Suprapubic skin (tissue), 4 donors: ENCODE data around the gene TBC1D17. TPM values are rescaled to one million over a fixed set of nuclear protein-coding genes. Genes with fewer than 3 reads are reported as not detected.

Source experiments
- DNase-seq, 2 donors: peaks; one replicate each; pipeline ENCODE4 v3.0.0-alpha.2; 2019; ENCODE audit warnings: low spot score in 2 of 2
- H3K27ac ChIP-seq: fragments of 200-600 bp; sonication (generic); one replicate; pipeline ENCODE4 v1.5.1; 2019
- H3K27me3 ChIP-seq: fragments of 200-600 bp; sonication (generic); one replicate; pipeline ENCODE4 v1.5.1; 2019
- H3K36me3 ChIP-seq: fragments of 200-600 bp; sonication (generic); one replicate; pipeline ENCODE4 v1.5.1; 2019
- H3K4me1 ChIP-seq: fragments of 200-600 bp; sonication (generic); one replicate; pipeline ENCODE4 v1.5.1; 2019
- H3K4me3 ChIP-seq: fragments of 200-600 bp; sonication (generic); one replicate; pipeline ENCODE4 v1.5.1; 2019; ENCODE audit warnings: mild to moderate bottlenecking
- H3K9me3 ChIP-seq: fragments of 200-600 bp; sonication (generic); one replicate; pipeline ENCODE4 v1.5.1; 2019
- CTCF ChIP-seq, 2 donors: fragments of 200-600 bp in 1 of 2; fragments of 450-650 bp in 1 of 2; sonication (generic) in 1 of 2; IDR thresholded peaks; one replicate each; pipeline ENCODE4 v1.5.1; 2016 to 2019; ENCODE audit warnings: antibody characterized with exemption in 2 of 2, mild to moderate bottlenecking in 1 of 2, moderate library complexity in 1 of 2
- EP300 ChIP-seq: sonication (generic); formaldehyde crosslinking; IDR thresholded peaks from one replicate; pipeline ENCODE4 v1.6.1; 2017; ENCODE audit warnings: antibody characterized with exemption
- POLR2A ChIP-seq, 2 donors: fragments of 450-650 bp; IDR thresholded peaks; one replicate each; pipeline ENCODE4 v1.6.1; 2017; ENCODE audit warnings: antibody characterized with exemption in 2 of 2, mild to moderate bottlenecking in 2 of 2, moderate library complexity in 2 of 2
- POLR2AphosphoS5 ChIP-seq, 3 donors: sonication (generic); formaldehyde crosslinking; IDR thresholded peaks; one replicate each; pipeline ENCODE4 v1.6.1; 2017; ENCODE audit warnings: antibody characterized with exemption in 3 of 3
- WGBS: methylation state at CpG from one replicate; pipeline ENCODE4 v1.1.5; 2018; 5-methylcytosine and 5-hydroxymethylcytosine counted together
- total RNA-seq, 4 donors: library from RNA; depleted of rRNA; stranded (reverse); fragments of >200 nt; gene quantifications; one replicate each; pipeline ENCODE4 v1.1.0, GENCODE V29; 2016

Gene TBC1D17
- total RNA-seq, 4 donors from 2014 or later = 40.5 to 93.4 (median 59.4) TPM

DNA sequence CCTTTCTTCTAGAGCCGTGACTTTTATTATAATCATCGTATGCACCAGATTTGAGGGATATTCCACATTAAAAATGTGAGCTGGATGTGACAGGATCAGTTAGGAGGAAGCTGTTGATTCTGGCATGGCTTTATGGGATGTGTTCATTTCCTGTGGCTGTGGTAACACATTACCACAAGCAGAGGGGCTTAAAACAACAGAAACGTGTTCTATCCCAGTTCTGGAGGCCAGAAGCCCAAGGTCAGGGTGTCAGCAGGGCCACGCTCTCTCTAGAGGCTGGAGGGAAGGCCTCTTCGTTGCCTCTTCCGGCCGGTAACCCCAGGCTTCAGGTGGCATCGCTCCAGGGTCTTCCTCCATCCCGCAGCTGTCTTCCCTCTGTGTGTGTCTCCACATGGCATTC, 44.9 kb upstream of the TBC1D17 start:
- no peak for DNase-seq
- TF ChIP-seq POLR2AphosphoS5 (IDR thresholded peaks at IDR 0.05) (no peak), EP300 (no peak), POLR2A (IDR thresholded peaks at IDR 0.05) (no peak), CTCF (IDR thresholded peaks at IDR 0.05) (no peak)
- no peak overlapping the region for H3K4me3 ChIP-seq
- H3K9me3 ChIP-seq = no peaks in the 10 kb centered on the region
- H3K36me3 ChIP-seq = peaks cover 94% of the 10 kb centered on the region
- H3K4me1 ChIP-seq = no peaks in the 10 kb centered on the region
- WGBS = 70% methylated on average over 9 of the region's 9 CpGs
- H3K27ac ChIP-seq = no peak overlapping the region
- H3K27me3 ChIP-seq = no peaks in the 10 kb centered on the region

GRCh38 chr19:49833599-49833998, 43.9 kb upstream of the TBC1D17 start:
- Histone ChIP-seq H3K9me3 (no peaks in the 10 kb centered on the region), H3K36me3 (peaks cover 87% of the 10 kb centered on the region), H3K27me3 (no peaks in the 10 kb centered on the region), H3K4me3 (no peak overlapping the region), H3K4me1 (no peaks in the 10 kb centered on the region), H3K27ac (no peak overlapping the region)
- WGBS = 92% methylated on average over 5 of the region's 7 CpGs
- no peak for DNase-seq
- no peak for TF ChIP-seq EP300
- TF ChIP-seq POLR2AphosphoS5 (IDR thresholded peaks at IDR 0.05) = no peak
- no peak for TF ChIP-seq POLR2A (IDR thresholded peaks at IDR 0.05)
- no peak for TF ChIP-seq CTCF (IDR thresholded peaks at IDR 0.05)

GRCh38 chr19:49835562-49835961, 41.9 kb upstream of the TBC1D17 start:
- TF ChIP-seq CTCF (IDR thresholded peaks at IDR 0.05) (no peak), POLR2A (IDR thresholded peaks at IDR 0.05) (no peak), POLR2AphosphoS5 (IDR thresholded peaks at IDR 0.05) (no peak), EP300 (no peak)
- Histone ChIP-seq H3K4me1 (no peaks in the 10 kb centered on the region), H3K36me3 (peaks cover 78% of the 10 kb centered on the region), H3K27ac (no peak overlapping the region), H3K9me3 (no peaks in the 10 kb centered on the region), H3K27me3 (no peaks in the 10 kb centered on the region), H3K4me3 (no peak overlapping the region)
- DNase-seq = no peak
- 92% methylated on average over 7 of the region's 12 CpGs for WGBS

DNA sequence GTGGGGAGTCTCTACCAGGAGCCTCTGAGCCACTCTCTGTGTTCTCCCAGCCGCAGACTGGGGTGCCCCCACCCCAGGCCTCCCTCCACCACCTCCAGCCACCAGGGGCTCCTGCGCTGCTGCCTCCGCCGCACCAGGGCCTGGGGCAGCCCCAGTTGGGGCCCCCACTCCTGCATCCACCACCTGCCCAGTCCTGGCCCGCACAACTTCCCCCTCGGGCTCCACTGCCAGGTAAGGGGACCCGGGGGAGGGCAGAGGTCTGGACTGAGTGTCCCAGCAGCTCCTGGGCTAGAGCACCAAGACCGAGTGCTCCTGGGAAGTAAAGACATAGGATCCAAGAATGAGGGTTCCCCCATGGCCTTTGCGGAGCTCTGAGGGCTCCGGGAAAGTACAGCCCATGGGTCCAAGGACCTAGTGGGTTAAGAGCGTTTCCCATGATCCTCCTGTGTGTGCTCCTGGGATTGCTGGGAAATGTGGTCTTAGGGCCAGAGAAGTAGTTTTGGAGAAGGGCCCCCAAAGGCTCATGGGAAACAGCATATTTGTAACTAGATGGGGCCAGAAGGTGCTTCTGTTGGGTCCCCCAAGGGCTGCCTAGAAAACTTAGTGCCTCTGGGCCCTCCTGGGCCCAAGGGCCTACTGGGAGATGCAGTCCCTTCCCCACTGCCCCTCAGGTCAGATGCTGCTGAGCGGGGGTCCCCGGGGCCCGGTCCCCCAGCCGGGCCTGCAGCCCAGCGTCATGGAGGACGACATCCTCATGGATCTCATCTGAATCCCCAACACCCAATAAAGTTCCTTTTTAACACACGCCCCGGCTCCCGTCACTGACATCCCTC, 41.1 kb upstream of the TBC1D17 start:
- Histone ChIP-seq H3K27me3 (no peaks in the 10 kb centered on the region), H3K36me3 (peaks cover 71% of the 10 kb centered on the region), H3K4me1 (no peaks in the 10 kb centered on the region), H3K9me3 (no peaks in the 10 kb centered on the region), H3K27ac (no peak overlapping the region), H3K4me3 (no peak overlapping the region)
- WGBS = 95% methylated on average over 18 of the region's 20 CpGs
- no peak for DNase-seq
- no peak for TF ChIP-seq POLR2AphosphoS5 (IDR thresholded peaks at IDR 0.05)
- TF ChIP-seq EP300 = no peak
- no peak for TF ChIP-seq CTCF (IDR thresholded peaks at IDR 0.05)
- no peak for TF ChIP-seq POLR2A (IDR thresholded peaks at IDR 0.05)

DNA sequence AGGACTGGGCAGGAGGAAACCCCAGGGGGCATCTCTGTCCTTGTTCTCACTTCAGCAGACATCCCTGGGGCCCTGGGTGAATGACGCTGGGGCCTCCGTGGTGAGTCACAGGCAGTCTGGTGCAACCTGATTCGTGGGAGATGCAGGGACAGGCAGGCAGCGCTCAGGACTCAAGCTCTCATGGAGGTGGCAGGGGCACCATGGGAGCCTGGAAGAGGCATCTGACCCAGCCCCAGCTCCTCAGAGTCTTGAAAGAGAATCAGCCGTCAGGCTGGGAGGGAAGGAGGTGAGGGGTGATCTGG, 40.5 kb upstream of the TBC1D17 start:
- H3K27ac ChIP-seq = no peak overlapping the region
- H3K27me3 ChIP-seq = no peaks in the 10 kb centered on the region
- H3K4me1 ChIP-seq = no peaks in the 10 kb centered on the region
- H3K9me3 ChIP-seq = no peaks in the 10 kb centered on the region
- DNase-seq = no peak
- TF ChIP-seq POLR2AphosphoS5 (IDR thresholded peaks at IDR 0.05) (no peak), CTCF (IDR thresholded peaks at IDR 0.05) (no peak), EP300 (no peak), POLR2A (IDR thresholded peaks at IDR 0.05) (no peak)
- peaks cover 66% of the 10 kb centered on the region for H3K36me3 ChIP-seq
- 87% methylated on average over 5 of the region's 5 CpGs for WGBS
- H3K4me3 ChIP-seq = no peak overlapping the region
